H9 (cell line): ENCODE data around the gene ATP2B2. TPM values are rescaled to one million over a fixed set of nuclear protein-coding genes. Genes with fewer than 3 reads are reported as not detected.
"Not testable (repeated sequence)": the region's sequence is repeated elsewhere in the genome, so short reads cannot be mapped to it uniquely, and the experiment has no call there.

ENCODE experiments used
- DNase-seq: peaks from one replicate; pipeline ENCODE4 v3.0.0-alpha.2; 2017
- H2AFZ ChIP-seq: one replicate; pipeline ENCODE4 v1.6.1; 2013; ENCODE audit warnings: mild to moderate bottlenecking, low read length, control low read depth, moderate library complexity
- H2AK5ac ChIP-seq: 2 replicates; pipeline ENCODE4 v1.6.1; 2013; ENCODE audit warnings: low read length, control low read depth, mixed read lengths; ENCODE audit not compliant: insufficient read length
- H2BK120ac ChIP-seq: one replicate; pipeline ENCODE4 v1.6.1; 2013; ENCODE audit warnings: low read depth, mild to moderate bottlenecking, low read length, control low read depth, inconsistent platforms; ENCODE audit not compliant: poor library complexity, severe bottlenecking
- H2BK12ac ChIP-seq: 2 replicates; pipeline ENCODE4 v1.6.1; 2013; ENCODE audit warnings: low read length, control low read depth, mixed read lengths, low read depth; ENCODE audit not compliant: insufficient read length
- H2BK15ac ChIP-seq: 2 replicates; pipeline ENCODE4 v1.6.1; 2013; ENCODE audit warnings: low read depth, low read length, control low read depth
- H2BK20ac ChIP-seq: one replicate; pipeline ENCODE4 v1.6.1; 2013; ENCODE audit warnings: low read depth, mild to moderate bottlenecking, low read length, control low read depth, inconsistent platforms; ENCODE audit not compliant: poor library complexity, severe bottlenecking
- H2BK5ac ChIP-seq: 2 replicates; pipeline ENCODE4 v1.6.1; 2013; ENCODE audit warnings: low read length, control low read depth, mixed read lengths; ENCODE audit not compliant: insufficient read length
- H3K14ac ChIP-seq: 2 replicates; pipeline ENCODE4 v1.6.1; 2013; ENCODE audit warnings: low read length, control low read depth; ENCODE audit not compliant: insufficient read depth
- H3K18ac ChIP-seq: 2 replicates; pipeline ENCODE4 v1.6.1; 2013; ENCODE audit warnings: low read depth, mild to moderate bottlenecking, mixed read lengths, low read length, control low read depth; ENCODE audit not compliant: insufficient read length
- H3K23ac ChIP-seq: 2 replicates; pipeline ENCODE4 v1.6.1; 2013; ENCODE audit warnings: low read length, control low read depth, mixed read lengths, low read depth; ENCODE audit not compliant: insufficient read length
- H3K23me2 ChIP-seq: 2 replicates; pipeline ENCODE4 v1.6.1; 2013; ENCODE audit warnings: low read depth, mild to moderate bottlenecking, mixed read lengths, low read length, control low read depth; ENCODE audit not compliant: insufficient read length, poor library complexity, severe bottlenecking
- H3K27ac ChIP-seq: 2 replicates; pipeline ENCODE4 v1.5.1; 2013; ENCODE audit warnings: low read length, control low read depth, mixed read lengths, low read depth; ENCODE audit not compliant: insufficient read length
- H3K27me3 ChIP-seq: 2 replicates; pipeline ENCODE4 v1.6.1; 2013; ENCODE audit warnings: low read length, control low read depth, inconsistent platforms; ENCODE audit not compliant: insufficient read depth
- H3K4ac ChIP-seq: 2 replicates; pipeline ENCODE4 v1.6.1; 2013; ENCODE audit warnings: low read depth, mild to moderate bottlenecking, control low read depth, inconsistent platforms, low read length, moderate library complexity
- H3K4me1 ChIP-seq: 2 replicates; pipeline ENCODE4 v1.6.1; 2013; ENCODE audit warnings: low read length, control low read depth, inconsistent platforms; ENCODE audit not compliant: insufficient read depth
- H3K4me2 ChIP-seq: 2 replicates; pipeline ENCODE4 v1.6.1; 2013; ENCODE audit warnings: low read length, control low read depth, mixed read lengths; ENCODE audit not compliant: insufficient read length, insufficient read depth
- H3K56ac ChIP-seq: 2 replicates; pipeline ENCODE4 v1.6.1; 2013; ENCODE audit warnings: low read depth, mild to moderate bottlenecking, mixed read lengths, low read length, control low read depth; ENCODE audit not compliant: insufficient read length
- H3K79me1 ChIP-seq: 2 replicates; pipeline ENCODE4 v1.6.1; 2013; ENCODE audit warnings: low read depth, mild to moderate bottlenecking, moderate library complexity, low read length, control low read depth, inconsistent platforms; ENCODE audit not compliant: insufficient read depth, poor library complexity, severe bottlenecking
- H3K79me2 ChIP-seq: 2 replicates; pipeline ENCODE4 v1.6.1; 2013; ENCODE audit warnings: low read length, control low read depth, inconsistent platforms; ENCODE audit not compliant: insufficient read depth
- H3K9ac ChIP-seq: 2 replicates; pipeline ENCODE4 v1.6.1; 2013; ENCODE audit warnings: low read length, control low read depth, mixed read lengths; ENCODE audit not compliant: insufficient read length; ENCODE audit errors: extremely low read depth
- H3K9me3 ChIP-seq: one replicate; pipeline ENCODE4 v1.6.1; 2013; ENCODE audit warnings: low read depth, low read length, inconsistent platforms; ENCODE audit not compliant: control insufficient read depth
- H3T11ph ChIP-seq: one replicate; pipeline ENCODE4 v1.6.1; 2013; ENCODE audit warnings: mild to moderate bottlenecking, low read length, control low read depth, inconsistent platforms
- H4K20me1 ChIP-seq: one replicate; pipeline ENCODE4 v1.6.1; 2013; ENCODE audit not compliant: control insufficient read depth, insufficient read length, insufficient read depth
- H4K5ac ChIP-seq: 2 replicates; pipeline ENCODE4 v1.6.1; 2013; ENCODE audit warnings: low read depth, mild to moderate bottlenecking, mixed read lengths, low read length, control low read depth; ENCODE audit not compliant: insufficient read length
- H4K8ac ChIP-seq: replicated peaks from 2 replicates; pipeline ENCODE4 v1.6.1; 2013; ENCODE audit warnings: low read length, control low read depth, mixed read lengths, low read depth; ENCODE audit not compliant: insufficient read length
- H4K91ac ChIP-seq: 2 replicates; pipeline ENCODE4 v1.6.1; 2013; ENCODE audit warnings: low read depth, mild to moderate bottlenecking, moderate library complexity, mixed read lengths, low read length, control low read depth; ENCODE audit not compliant: insufficient read length
- H3K27ac Mint-ChIP-seq, 3 experiments: 2 replicates in 2 of 3; 3 replicates in 1 of 3; pipeline ENCODE4 v1.8.0; 2020 to 2021; ENCODE audit warnings: mixed read lengths in 3 of 3, mild to moderate bottlenecking in 1 of 3, moderate library complexity in 1 of 3
- H3K27me3 Mint-ChIP-seq: 2 replicates; pipeline ENCODE4 v1.8.0; 2021; ENCODE audit warnings: low read depth, mild to moderate bottlenecking, moderate library complexity, mixed read lengths
- H3K36me3 Mint-ChIP-seq, 3 experiments: 2 replicates in 2 of 3; 3 replicates in 1 of 3; pipeline ENCODE4 v1.8.0; 2020 to 2021; ENCODE audit warnings: low read depth in 3 of 3, mixed read lengths in 3 of 3; ENCODE audit not compliant: insufficient read depth in 1 of 3
- H3K4me1 Mint-ChIP-seq, 2 experiments: 2 replicates each; pipeline ENCODE4 v1.8.0; 2020; ENCODE audit warnings: mixed read lengths in 2 of 2
- H3K4me3 Mint-ChIP-seq, 2 experiments: 2 replicates in 1 of 2; 3 replicates in 1 of 2; pipeline ENCODE4 v1.8.0; 2020 to 2021; ENCODE audit warnings: mild to moderate bottlenecking in 2 of 2, mixed read lengths in 2 of 2, moderate library complexity in 1 of 2
- H3K9me3 Mint-ChIP-seq, 2 experiments: 2 replicates in 1 of 2; 3 replicates in 1 of 2; pipeline ENCODE4 v1.8.0; 2020; ENCODE audit warnings: mild to moderate bottlenecking in 2 of 2, mixed read lengths in 2 of 2, moderate library complexity in 1 of 2
- WGBS: extraction: QIAGEN DNeasy Blood & Tissue Kit; methylation state at CpG from one replicate; pipeline ENCODE4 v1.1.7; 2013; ENCODE audit warnings: missing lambda C conversion rate, low lambda C conversion rate, mixed read lengths; ENCODE audit not compliant: insufficient read length; ENCODE audit errors: extremely low coverage; 5-methylcytosine and 5-hydroxymethylcytosine counted together
- total RNA-seq: library from RNA; stranded (reverse); gene quantifications from 2 replicates; pipeline ENCODE4 v1.2.1, GENCODE V29; 2021
- TF ChIP-seq, protein P1 (sequence below): fragments of 200-600 bp; sonication (generic); conservative IDR thresholded peaks from 3 replicates; pipeline ENCODE4 v1.8.0; 2021; ENCODE audit warnings: antibody characterized with exemption, mild to moderate bottlenecking

ATP2B2 gene
- total RNA-seq, 1 experiment from 2014 or later, result 0.33 TPM

GRCh38 chr3:10299175-10299574 lies 206.2 kb downstream of the ATP2B2 start:
- Histone ChIP-seq H2AK5ac (no peak overlapping the region), H3K9ac (no peak overlapping the region), H3K27ac (no peak overlapping the region), H2AFZ (no peak overlapping the region), H3K23me2 (no peaks in the 10 kb centered on the region), H4K91ac (no peak overlapping the region), H2BK12ac (no peak overlapping the region), H2BK5ac (no peak overlapping the region), H3K4ac (no peak overlapping the region), H3T11ph (no peak overlapping the region), H2BK120ac (no peak overlapping the region), H3K14ac (no peak overlapping the region), H4K8ac (no peak overlapping the region), H3K18ac (no peak overlapping the region), H3K4me2 (no peak overlapping the region), H3K23ac (no peak overlapping the region), H4K5ac (no peak overlapping the region), H3K79me2 (no peaks in the 10 kb centered on the region), H3K27me3 (no peaks in the 10 kb centered on the region), H3K4me1 (no peaks in the 10 kb centered on the region), H2BK20ac (no peak overlapping the region), H3K79me1 (no peaks in the 10 kb centered on the region), H3K56ac (no peak overlapping the region), H4K20me1 (no peaks in the 10 kb centered on the region), H3K9me3 (no peaks in the 10 kb centered on the region), H2BK15ac (no peak overlapping the region)
- TF ChIP-seq, protein P1, sequence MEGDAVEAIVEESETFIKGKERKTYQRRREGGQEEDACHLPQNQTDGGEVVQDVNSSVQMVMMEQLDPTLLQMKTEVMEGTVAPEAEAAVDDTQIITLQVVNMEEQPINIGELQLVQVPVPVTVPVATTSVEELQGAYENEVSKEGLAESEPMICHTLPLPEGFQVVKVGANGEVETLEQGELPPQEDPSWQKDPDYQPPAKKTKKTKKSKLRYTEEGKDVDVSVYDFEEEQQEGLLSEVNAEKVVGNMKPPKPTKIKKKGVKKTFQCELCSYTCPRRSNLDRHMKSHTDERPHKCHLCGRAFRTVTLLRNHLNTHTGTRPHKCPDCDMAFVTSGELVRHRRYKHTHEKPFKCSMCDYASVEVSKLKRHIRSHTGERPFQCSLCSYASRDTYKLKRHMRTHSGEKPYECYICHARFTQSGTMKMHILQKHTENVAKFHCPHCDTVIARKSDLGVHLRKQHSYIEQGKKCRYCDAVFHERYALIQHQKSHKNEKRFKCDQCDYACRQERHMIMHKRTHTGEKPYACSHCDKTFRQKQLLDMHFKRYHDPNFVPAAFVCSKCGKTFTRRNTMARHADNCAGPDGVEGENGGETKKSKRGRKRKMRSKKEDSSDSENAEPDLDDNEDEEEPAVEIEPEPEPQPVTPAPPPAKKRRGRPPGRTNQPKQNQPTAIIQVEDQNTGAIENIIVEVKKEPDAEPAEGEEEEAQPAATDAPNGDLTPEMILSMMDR, result peak; percentile 35; the same call in 1 of the 3 replicates
- H3K9me3 Mint-ChIP-seq, result no peaks in the 10 kb centered on the region
- no peak overlapping the region for H3K4me3 Mint-ChIP-seq
- peak overlapping the region; percentile 40 to 88 (median 52); a peak in 2 of 7 replicates for H3K27ac Mint-ChIP-seq
- DNase-seq, result no peak
- H3K4me1 Mint-ChIP-seq, result no peaks in the 10 kb centered on the region
- no peaks in the 10 kb centered on the region for H3K27me3 Mint-ChIP-seq
- WGBS, result no CpG with 5 or more reads among the region's 2 CpGs
- peaks cover 33 to 63% (median 60%) of the 10 kb centered on the region in 3 experiments; a peak in 6 of 7 replicates for H3K36me3 Mint-ChIP-seq

- peaks cover 26 to 52% (median 49%) of the 10 kb centered on the region in 3 experiments; a peak in 6 of 7 replicates for H3K36me3 Mint-ChIP-seq
- H3K4me1 Mint-ChIP-seq, result not testable (repeated sequence)
Observed at GRCh38 chr3:10298064-10298463, 207.3 kb downstream of the ATP2B2 start.

More at GRCh38 chr3:10298064-10298463, 207.3 kb downstream of the ATP2B2 start:
- H3K18ac ChIP-seq, H3K27me3 ChIP-seq, H3K9me3 Mint-ChIP-seq, H4K20me1 ChIP-seq, H3K14ac ChIP-seq, H4K8ac ChIP-seq, H2AFZ ChIP-seq, H3K23me2 ChIP-seq, H3K79me2 ChIP-seq, H3K27me3 Mint-ChIP-seq, H3K79me1 ChIP-seq, DNase-seq, H3K9ac ChIP-seq, H3K4me2 ChIP-seq, H3T11ph ChIP-seq, H3K23ac ChIP-seq, H4K5ac ChIP-seq, H2AK5ac ChIP-seq, H3K4me3 Mint-ChIP-seq, H3K4ac ChIP-seq, H2BK15ac ChIP-seq, H3K27ac ChIP-seq, H3K4me1 ChIP-seq, H2BK120ac ChIP-seq, H3K9me3 ChIP-seq, H2BK12ac ChIP-seq, H2BK20ac ChIP-seq, H3K27ac Mint-ChIP-seq, H2BK5ac ChIP-seq, H3K56ac ChIP-seq, H4K91ac ChIP-seq: not testable (repeated sequence)
- WGBS, result no CpG with 5 or more reads among the region's 1 CpG
